H7 (cell line): ENCODE measurements around the gene PIK3IP1. TPM values are rescaled to one million over a fixed set of nuclear protein-coding genes. Genes with fewer than 3 reads are reported as not detected.

Experiments used
- DNase-seq: peaks from one replicate; pipeline ENCODE4 v3.0.0; 2012
- H3K27me3 ChIP-seq: 2 replicates; pipeline ENCODE4 v1.6.0; 2011; ENCODE audit warnings: mild to moderate bottlenecking, low read length; ENCODE audit not compliant: control insufficient read depth, insufficient read depth
- H3K36me3 ChIP-seq: replicated peaks from 2 replicates; pipeline ENCODE4 v1.5.1; 2011; ENCODE audit warnings: low read length; ENCODE audit not compliant: control insufficient read depth, insufficient read depth
- H3K4me3 ChIP-seq: 2 replicates; pipeline ENCODE4 v1.5.1; 2011; ENCODE audit warnings: low read depth, mild to moderate bottlenecking, control low read depth, low read length, moderate library complexity; ENCODE audit not compliant: insufficient read depth
- total RNA-seq: library from RNA; depleted of rRNA; stranded (reverse); fragments of >200 nt; shearing (Covaris generic); gene quantifications from 2 replicates; pipeline ENCODE4 v1.2.3, GENCODE V29; 2014

PIK3IP1 gene
- total RNA-seq, 1 experiment from 2014 or later = 0.76 TPM

- Histone ChIP-seq H3K27me3 (no peaks in the 10 kb centered on the region), H3K36me3 (peaks cover 14% of the 10 kb centered on the region), H3K4me3 (no peak overlapping the region)
- no peak for DNase-seq
These were observed 13.5 kb downstream of the PIK3IP1 start for GRCh38 chr22:31278626-31279326.

DNA sequence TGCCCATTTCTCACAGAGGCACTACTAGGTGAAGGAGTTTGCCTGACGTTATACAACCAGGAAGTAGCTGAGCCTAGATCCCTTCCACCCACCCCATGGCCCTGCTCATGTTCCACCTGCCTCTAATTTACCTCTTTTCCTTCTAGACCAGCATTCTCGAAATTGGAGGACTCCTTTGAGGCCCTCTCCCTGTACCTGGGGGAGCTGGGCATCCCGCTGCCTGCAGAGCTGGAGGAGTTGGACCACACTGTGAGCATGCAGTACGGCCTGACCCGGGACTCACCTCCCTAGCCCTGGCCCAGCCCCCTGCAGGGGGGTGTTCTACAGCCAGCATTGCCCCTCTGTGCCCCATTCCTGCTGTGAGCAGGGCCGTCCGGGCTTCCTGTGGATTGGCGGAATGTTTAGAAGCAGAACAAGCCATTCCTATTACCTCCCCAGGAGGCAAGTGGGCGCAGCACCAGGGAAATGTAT is 14.1 kb downstream of the PIK3IP1 start:
- peaks cover 17% of the 10 kb centered on the region for H3K36me3 ChIP-seq
- no peak overlapping the region for H3K4me3 ChIP-seq
- no peaks in the 10 kb centered on the region for H3K27me3 ChIP-seq
- DNase-seq = no peak

- Histone ChIP-seq H3K4me3 (no peak overlapping the region), H3K36me3 (peaks cover 19% of the 10 kb centered on the region), H3K27me3 (no peaks in the 10 kb centered on the region)
- no peak for DNase-seq
These were observed 14.5 kb downstream of the PIK3IP1 start for GRCh38 chr22:31277741-31278140.

- DNase-seq = no peak
- Histone ChIP-seq H3K27me3 (no peaks in the 10 kb centered on the region), H3K36me3 (peaks cover 19% of the 10 kb centered on the region), H3K4me3 (no peak overlapping the region)
These were observed 15.7 kb downstream of the PIK3IP1 start for GRCh38 chr22:31276426-31277167.

DNA sequence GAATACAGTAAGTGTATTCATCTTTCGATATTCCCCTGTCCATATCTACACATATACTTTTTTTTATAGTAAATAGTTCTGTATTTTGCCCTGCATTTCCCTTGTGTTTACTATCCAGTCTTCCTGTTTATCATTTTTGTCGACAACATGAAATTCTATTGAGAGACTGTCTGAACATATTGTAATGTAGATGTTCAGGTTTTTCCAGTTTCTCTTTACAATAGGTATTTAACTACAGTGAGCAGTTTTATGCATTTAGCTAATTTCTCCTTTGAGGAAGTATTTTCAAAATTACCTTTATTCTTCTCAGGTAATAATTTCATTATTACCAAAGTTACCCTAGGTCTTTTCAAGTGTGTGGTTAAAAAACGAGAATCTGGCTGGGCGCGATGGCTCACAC is 16.7 kb downstream of the PIK3IP1 start:
- no peak for DNase-seq
- Histone ChIP-seq H3K27me3 (no peaks in the 10 kb centered on the region), H3K36me3 (peaks cover 25% of the 10 kb centered on the region), H3K4me3 (no peak overlapping the region)

DNA sequence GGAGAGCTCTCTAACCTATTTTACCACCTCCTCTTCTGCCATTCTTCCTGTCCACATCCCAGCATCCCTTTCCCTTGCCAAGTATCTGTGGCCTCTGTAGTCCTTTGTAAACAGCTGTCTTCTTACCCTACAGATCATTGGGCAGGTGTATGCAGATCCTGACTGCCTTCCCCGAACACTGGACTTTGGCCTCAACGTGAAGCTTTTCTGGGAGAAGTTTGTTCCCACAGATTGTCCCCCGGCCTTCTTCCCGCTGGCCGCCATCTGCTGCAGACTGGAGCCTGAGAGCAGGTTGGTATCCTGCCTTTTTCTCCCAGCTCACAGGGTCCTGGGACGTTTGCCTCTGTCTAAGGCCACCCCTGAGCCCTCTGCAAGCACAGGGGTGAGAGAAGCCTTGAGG is 17.3 kb downstream of the PIK3IP1 start:
- no peak for DNase-seq
- no peak overlapping the region for H3K4me3 ChIP-seq
- peaks cover 25% of the 10 kb centered on the region for H3K36me3 ChIP-seq
- H3K27me3 ChIP-seq = no peaks in the 10 kb centered on the region

GRCh38 chr22:31274017-31274416 is 18.3 kb downstream of the PIK3IP1 start:
- Histone ChIP-seq H3K27me3 (no peaks in the 10 kb centered on the region), H3K4me3 (no peak overlapping the region), H3K36me3 (peaks cover 25% of the 10 kb centered on the region)
- no peak for DNase-seq

DNA sequence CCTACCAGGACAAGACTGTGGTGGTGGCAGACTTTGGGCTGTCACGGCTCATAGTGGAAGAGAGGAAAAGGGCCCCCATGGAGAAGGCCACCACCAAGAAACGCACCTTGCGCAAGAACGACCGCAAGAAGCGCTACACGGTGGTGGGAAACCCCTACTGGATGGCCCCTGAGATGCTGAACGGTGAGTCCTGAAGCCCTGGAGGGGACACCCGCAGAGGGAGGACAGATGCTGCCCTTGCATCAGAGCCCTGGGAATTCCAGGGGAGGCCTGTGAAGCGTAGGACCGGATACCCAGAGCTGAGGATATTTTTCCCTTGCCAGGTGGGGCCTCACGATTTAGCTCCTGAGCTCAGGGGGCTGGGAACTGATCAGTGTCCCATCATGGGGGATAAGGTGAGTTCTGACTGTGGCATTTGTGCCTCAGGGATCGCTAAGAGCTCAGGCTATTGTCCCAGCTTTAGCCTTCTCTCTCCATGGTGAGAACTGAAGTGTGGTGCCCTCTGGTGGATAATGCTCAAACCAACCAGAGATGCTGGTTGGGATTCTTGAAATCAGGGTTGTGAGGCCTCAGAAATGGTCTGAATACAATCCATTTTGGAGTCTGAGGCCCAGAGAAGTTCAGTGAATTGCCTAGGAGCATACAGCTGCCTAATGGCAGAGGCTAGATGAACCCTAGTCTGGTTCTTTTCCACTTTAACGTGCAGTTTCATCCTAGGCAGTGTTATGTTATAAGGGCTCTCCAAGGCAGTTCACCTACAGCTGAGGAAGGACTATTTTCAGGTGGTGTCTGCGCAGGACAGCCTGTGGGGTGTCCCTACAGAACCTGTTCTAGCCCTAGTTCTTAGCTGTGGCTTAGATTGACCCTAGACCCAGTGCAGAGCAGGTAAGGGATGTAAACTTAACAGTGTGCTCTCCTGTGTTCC is 19.5 kb downstream of the PIK3IP1 start:
- Histone ChIP-seq H3K4me3 (no peak overlapping the region), H3K36me3 (peaks cover 24% of the 10 kb centered on the region), H3K27me3 (no peaks in the 10 kb centered on the region)
- DNase-seq = peak; percentile 81

GRCh38 chr22:31271485-31271884 is 20.8 kb downstream of the PIK3IP1 start:
- no peak overlapping the region for H3K4me3 ChIP-seq
- H3K27me3 ChIP-seq = no peaks in the 10 kb centered on the region
- H3K36me3 ChIP-seq = peaks cover 24% of the 10 kb centered on the region
- DNase-seq = no peak

- Histone ChIP-seq H3K4me3 (no peak overlapping the region), H3K27me3 (no peaks in the 10 kb centered on the region), H3K36me3 (peaks cover 24% of the 10 kb centered on the region)
- no peak for DNase-seq
These were observed 21.3 kb downstream of the PIK3IP1 start for GRCh38 chr22:31271026-31271425.

GRCh38 chr22:31269892-31270579 is 22.3 kb downstream of the PIK3IP1 start:
- H3K4me3 ChIP-seq = no peak overlapping the region
- DNase-seq = peak; percentile 67
- H3K36me3 ChIP-seq = peaks cover 20% of the 10 kb centered on the region
- no peaks in the 10 kb centered on the region for H3K27me3 ChIP-seq

GRCh38 chr22:31268281-31268680 is 24.0 kb downstream of the PIK3IP1 start:
- Histone ChIP-seq H3K36me3 (peaks cover 11% of the 10 kb centered on the region), H3K27me3 (no peaks in the 10 kb centered on the region), H3K4me3 (no peak overlapping the region)
- no peak for DNase-seq

- Histone ChIP-seq H3K4me3 (no peak overlapping the region), H3K27me3 (no peaks in the 10 kb centered on the region), H3K36me3 (peaks cover 9% of the 10 kb centered on the region)
- DNase-seq = no peak
These were observed 28.2 kb downstream of the PIK3IP1 start for GRCh38 chr22:31263896-31264640.
